ENCODE data around the gene AFF4. TPM values are rescaled to one million over a fixed set of nuclear protein-coding genes. Genes with fewer than 3 reads are reported as not detected.

AFF4 gene
- total RNA-seq, 1 donor from 2014 or later = 119 TPM

Other genes starting within 250 kb of the AFF4 start
- 24.7 to 28.2 TPM (median 27.4 TPM) in 3 replicates for gene KIF3A, start 226.1 kb downstream of the AFF4 start, total RNA-seq
- gene CCNI2, start 216.2 kb downstream of the AFF4 start, total RNA-seq = 1.5 to 2.5 TPM (median 1.8 TPM) in 3 replicates
- gene SEPTIN8, start 186.4 kb downstream of the AFF4 start, total RNA-seq = 54.9 to 58.9 TPM (median 58.6 TPM) in 3 replicates
- gene SOWAHA, start 150.3 kb downstream of the AFF4 start, total RNA-seq = 0.52 to 0.67 TPM (median 0.64 TPM) in 3 replicates
- 8.6 to 12.2 TPM (median 8.6 TPM) in 3 replicates for gene SHROOM1, start 133.0 kb downstream of the AFF4 start, total RNA-seq
- gene GDF9, start 97.2 kb downstream of the AFF4 start, total RNA-seq = 0.93 to 1.2 TPM (median 0.98 TPM) in 3 replicates
- 258 to 329 TPM (median 308 TPM) in 3 replicates for gene UQCRQ, start 97.0 kb downstream of the AFF4 start, total RNA-seq
- 1.9 to 2.6 TPM (median 1.9 TPM) in 3 replicates for gene LEAP2, start 90.0 kb downstream of the AFF4 start, total RNA-seq
- 18.2 to 19.5 TPM (median 18.7 TPM) in 3 replicates for gene ZCCHC10, start 62.9 kb upstream of the AFF4 start, total RNA-seq
- gene HSPA4, start 88.4 kb upstream of the AFF4 start, total RNA-seq = 109 to 111 TPM (median 111 TPM) in 3 replicates

Data from mesothelial cell of epicardium (in vitro differentiated cells).